Measurements from ENCODE around the gene ZFHX3. TPM values are rescaled to one million over a fixed set of nuclear protein-coding genes. Genes with fewer than 3 reads are reported as not detected.

The ZFHX3 gene
- total and polyA plus RNA-seq, 4 donors, result 2.6 to 32.7 (median 14.7) TPM

DNA sequence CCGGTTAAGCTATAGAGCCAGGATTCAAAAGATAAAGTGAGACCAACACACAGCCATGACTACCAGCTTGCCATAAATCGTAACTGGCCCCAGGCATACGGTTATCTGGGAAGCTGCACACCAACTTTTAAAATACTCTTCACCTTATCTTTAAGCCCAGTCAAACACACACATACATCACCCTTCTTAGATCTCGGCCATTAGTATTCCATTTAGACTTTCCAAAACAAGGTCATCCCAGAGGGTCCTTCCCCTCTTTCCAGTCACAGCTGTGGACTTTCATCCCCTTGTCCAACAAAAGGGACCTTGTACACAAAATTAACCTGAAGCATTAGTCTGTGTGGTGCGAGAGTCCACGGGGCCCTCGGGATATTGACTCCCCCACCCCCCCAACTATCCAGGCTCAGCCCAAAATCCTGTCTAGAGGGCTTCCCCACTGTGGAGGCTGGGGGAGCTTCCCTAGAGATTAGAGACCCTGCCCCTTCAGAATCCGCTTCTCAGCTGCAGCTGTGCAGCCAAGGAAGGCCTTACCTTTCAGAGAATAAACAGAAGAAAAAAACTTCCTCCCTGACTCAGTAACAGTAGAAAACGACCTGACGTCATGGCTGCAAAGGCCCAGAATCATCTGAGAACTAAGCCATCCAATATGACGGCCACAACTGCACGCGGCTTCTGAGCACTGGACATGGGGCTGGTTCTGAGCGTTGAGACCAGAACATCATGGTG lies 9.9 kb downstream of the ZFHX3 start:
- Histone ChIP-seq H3K27ac (ENCODE audit: low read depth in 1 of 2, low read length in 1 of 2) (no peak overlapping the region), H3K36me3 (ENCODE audit: control insufficient read depth in 4 of 4, insufficient read depth in 4 of 4, low read length in 4 of 4) (no peaks in the 10 kb centered on the region), H3K4me3 (no peak overlapping the region), H3K9me3 (ENCODE audit: control insufficient read depth in 4 of 4, insufficient read depth in 3 of 4, low read length in 3 of 4) (no peaks in the 10 kb centered on the region), H3K4me1 (ENCODE audit: control insufficient read depth in 5 of 5, insufficient read depth in 5 of 5, low read length in 5 of 5) (peaks cover 10 to 56% (median 21%) of the 10 kb centered on the region in 5 donors), H3K9ac (ENCODE audit: insufficient read depth in 1 of 2, low read length in 2 of 2) (no peak overlapping the region), H3K27me3 (ENCODE audit: control insufficient read depth in 3 of 3, insufficient read depth in 3 of 3, low read length in 2 of 3) (no peaks in the 10 kb centered on the region)
- TF ChIP-seq, protein P1, sequence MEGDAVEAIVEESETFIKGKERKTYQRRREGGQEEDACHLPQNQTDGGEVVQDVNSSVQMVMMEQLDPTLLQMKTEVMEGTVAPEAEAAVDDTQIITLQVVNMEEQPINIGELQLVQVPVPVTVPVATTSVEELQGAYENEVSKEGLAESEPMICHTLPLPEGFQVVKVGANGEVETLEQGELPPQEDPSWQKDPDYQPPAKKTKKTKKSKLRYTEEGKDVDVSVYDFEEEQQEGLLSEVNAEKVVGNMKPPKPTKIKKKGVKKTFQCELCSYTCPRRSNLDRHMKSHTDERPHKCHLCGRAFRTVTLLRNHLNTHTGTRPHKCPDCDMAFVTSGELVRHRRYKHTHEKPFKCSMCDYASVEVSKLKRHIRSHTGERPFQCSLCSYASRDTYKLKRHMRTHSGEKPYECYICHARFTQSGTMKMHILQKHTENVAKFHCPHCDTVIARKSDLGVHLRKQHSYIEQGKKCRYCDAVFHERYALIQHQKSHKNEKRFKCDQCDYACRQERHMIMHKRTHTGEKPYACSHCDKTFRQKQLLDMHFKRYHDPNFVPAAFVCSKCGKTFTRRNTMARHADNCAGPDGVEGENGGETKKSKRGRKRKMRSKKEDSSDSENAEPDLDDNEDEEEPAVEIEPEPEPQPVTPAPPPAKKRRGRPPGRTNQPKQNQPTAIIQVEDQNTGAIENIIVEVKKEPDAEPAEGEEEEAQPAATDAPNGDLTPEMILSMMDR (IDR thresholded peaks at IDR 0.05; ENCODE audit: control extremely low read depth, extremely low read depth), result no peak
- WGBS, 2 donors, result 72 to 74% methylated on average over 14 of the region's 14 CpGs
- ATAC-seq (ENCODE audit: insufficient read depth, low FRiP score), result no peak
- no peak for DNase-seq

DNA sequence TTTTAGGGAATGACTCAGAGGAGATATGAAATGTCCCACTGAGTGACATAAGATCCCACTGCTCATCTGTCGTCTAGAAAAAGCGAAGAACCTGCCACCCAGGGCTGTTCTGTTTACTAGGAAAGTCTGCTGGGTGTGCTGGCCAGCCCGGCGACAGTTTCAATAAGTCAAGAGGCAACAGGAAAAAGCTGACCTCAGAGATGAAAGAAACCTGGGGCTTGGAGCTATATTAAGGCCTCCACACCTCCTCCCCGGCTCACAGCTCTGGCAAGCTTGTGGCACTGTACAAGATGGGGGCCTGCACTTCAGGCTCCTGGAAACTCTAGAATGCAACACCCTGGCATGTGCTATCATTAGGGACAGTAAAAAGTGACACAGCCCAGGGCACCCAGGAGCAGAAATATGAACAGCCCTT lies 10.6 kb downstream of the ZFHX3 start:
- no peaks in the 10 kb centered on the region for H3K9me3 ChIP-seq (ENCODE audit: control insufficient read depth in 4 of 4, insufficient read depth in 3 of 4, low read length in 3 of 4)
- no peak overlapping the region for H3K9ac ChIP-seq (ENCODE audit: insufficient read depth in 1 of 2, low read length in 2 of 2)
- TF ChIP-seq, protein P1 (IDR thresholded peaks at IDR 0.05; ENCODE audit: control extremely low read depth, extremely low read depth), result no peak
- H3K4me3 ChIP-seq, result no peak overlapping the region
- WGBS, 2 donors, result 27 to 47% methylated on average over 5 of the region's 5 CpGs
- H3K4me1 ChIP-seq (ENCODE audit: control insufficient read depth in 5 of 5, insufficient read depth in 5 of 5, low read length in 5 of 5), result peaks cover 17 to 58% (median 21%) of the 10 kb centered on the region in 5 donors
- peak overlapping the region in 1 of 2 donors; percentile 57 for H3K27ac ChIP-seq (ENCODE audit: low read depth in 1 of 2, low read length in 1 of 2)
- ATAC-seq (ENCODE audit: insufficient read depth, low FRiP score) (no peak), DNase-seq (peak in 2 of 3 donors; percentile 29 to 51)
- H3K27me3 ChIP-seq (ENCODE audit: control insufficient read depth in 3 of 3, insufficient read depth in 3 of 3, low read length in 2 of 3), result no peaks in the 10 kb centered on the region
- H3K36me3 ChIP-seq (ENCODE audit: control insufficient read depth in 4 of 4, insufficient read depth in 4 of 4, low read length in 4 of 4), result no peaks in the 10 kb centered on the region

DNA sequence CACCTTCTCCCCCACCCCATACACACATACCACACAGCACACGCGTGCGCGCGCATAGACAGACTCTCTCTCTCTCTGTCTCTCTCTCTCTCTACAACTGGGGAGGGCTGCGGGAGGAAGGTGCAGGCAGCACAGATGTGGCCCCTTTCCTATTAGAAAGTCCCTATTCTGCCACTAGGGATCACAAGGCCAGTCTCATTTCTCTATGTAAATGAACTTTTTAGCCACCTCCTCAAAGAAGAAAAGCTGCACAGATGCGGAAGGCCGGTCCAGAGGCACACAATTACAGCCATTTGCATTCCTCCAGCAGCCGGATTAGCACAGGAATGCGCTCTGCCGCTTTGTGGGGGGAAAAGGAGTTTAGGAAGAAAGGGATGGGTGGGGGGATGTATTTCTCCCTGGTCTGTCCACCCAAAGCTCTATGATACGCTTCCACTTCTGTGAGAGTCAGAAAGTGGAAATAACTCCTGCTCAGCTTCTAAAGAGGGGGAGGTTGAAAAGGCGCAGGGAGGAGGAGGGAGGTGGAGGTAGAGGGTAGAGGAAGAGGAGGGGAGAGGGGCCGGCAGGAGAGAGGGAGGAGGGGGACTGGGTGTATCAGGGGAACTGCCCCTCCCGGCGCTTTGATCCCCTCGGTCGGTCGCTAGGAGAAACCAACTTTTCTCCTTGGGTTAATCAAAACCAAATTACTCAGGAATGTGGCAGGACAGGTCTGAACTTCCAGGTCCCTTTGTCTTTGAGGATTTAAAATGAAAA lies 11.7 kb downstream of the ZFHX3 start:
- peak; percentile 57 to 64 (median 58) for DNase-seq
- Histone ChIP-seq H3K9me3 (ENCODE audit: control insufficient read depth in 4 of 4, insufficient read depth in 3 of 4, low read length in 3 of 4) (no peaks in the 10 kb centered on the region), H3K9ac (ENCODE audit: insufficient read depth in 1 of 2, low read length in 2 of 2) (no peak overlapping the region), H3K4me3 (no peak overlapping the region), H3K27ac (ENCODE audit: low read depth in 1 of 2, low read length in 1 of 2) (peak overlapping the region in 1 of 2 donors; percentile 28), H3K4me1 (ENCODE audit: control insufficient read depth in 5 of 5, insufficient read depth in 5 of 5, low read length in 5 of 5) (peaks cover 15 to 59% (median 21%) of the 10 kb centered on the region in 5 donors), H3K27me3 (ENCODE audit: control insufficient read depth in 3 of 3, insufficient read depth in 3 of 3, low read length in 2 of 3) (no peaks in the 10 kb centered on the region), H3K36me3 (ENCODE audit: control insufficient read depth in 4 of 4, insufficient read depth in 4 of 4, low read length in 4 of 4) (no peaks in the 10 kb centered on the region)
- 19 to 35% methylated on average over 18 to 19 of the region's 19 CpGs for WGBS, 2 donors
- TF ChIP-seq, protein P1 (IDR thresholded peaks at IDR 0.05; ENCODE audit: control extremely low read depth, extremely low read depth), result no peak
- no peak for ATAC-seq (ENCODE audit: insufficient read depth, low FRiP score)
